Neural crest cell (in vitro differentiated cells): ENCODE data around the gene IRX6. TPM values are rescaled to one million over a fixed set of nuclear protein-coding genes. Genes with fewer than 3 reads are reported as not detected.

ENCODE experiments used
- DNase-seq: peaks from one replicate; pipeline ENCODE4 v3.0.0; 2021; ENCODE audit warnings: low read depth, mixed read lengths, low spot score
- H3K27ac Mint-ChIP-seq: one replicate; pipeline ENCODE4 v1.8.0; 2021; ENCODE audit warnings: mild to moderate bottlenecking, mixed read lengths; ENCODE audit not compliant: unreplicated experiment
- H3K27me3 Mint-ChIP-seq: 2 replicates; pipeline ENCODE4 v1.8.0; 2021; ENCODE audit warnings: low read depth, mild to moderate bottlenecking, mixed read lengths
- H3K36me3 Mint-ChIP-seq: 2 replicates; pipeline ENCODE4 v1.8.0; 2021; ENCODE audit warnings: low read depth, mild to moderate bottlenecking, mixed read lengths
- H3K4me1 Mint-ChIP-seq: 2 replicates; pipeline ENCODE4 v1.8.0; 2021; ENCODE audit warnings: mixed read lengths
- H3K4me3 Mint-ChIP-seq: one replicate; pipeline ENCODE4 v1.8.0; 2021; ENCODE audit warnings: mild to moderate bottlenecking, mixed read lengths
- H3K9me3 Mint-ChIP-seq: 2 replicates; pipeline ENCODE4 v1.8.0; 2021; ENCODE audit warnings: mixed read lengths
- total RNA-seq: library from RNA; stranded (reverse); gene quantifications from 2 replicates; pipeline ENCODE4 v1.2.1, GENCODE V29; 2021
- TF ChIP-seq, protein P1 (sequence below): fragments of 200-600 bp; sonication (generic); conservative IDR thresholded peaks from 2 replicates; pipeline ENCODE4 v1.5.0; 2021; ENCODE audit warnings: antibody characterized with exemption, mild to moderate bottlenecking

Gene IRX6
- total RNA-seq, 1 donor from 2014 or later: 0.14 TPM

DNA sequence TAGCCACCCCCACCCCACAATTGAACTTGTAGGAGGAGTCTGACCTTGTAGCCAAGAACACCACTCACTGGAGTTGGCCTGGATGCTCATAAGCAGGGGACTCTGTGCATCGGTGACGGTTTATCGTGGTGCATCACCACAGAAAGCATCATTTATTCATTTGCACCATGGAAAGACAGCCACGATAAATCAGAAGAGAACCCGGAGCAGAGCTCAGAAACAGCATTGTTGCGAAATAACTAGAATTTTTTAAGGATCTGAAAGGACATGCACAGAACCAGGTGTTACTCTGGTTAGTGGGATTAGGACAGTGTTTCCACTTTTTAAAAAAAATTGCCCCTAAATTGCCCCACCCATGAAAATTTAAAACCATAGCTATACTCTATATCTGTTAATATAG, 44.4 kb upstream of the IRX6 start:
- TF ChIP-seq, protein P1, sequence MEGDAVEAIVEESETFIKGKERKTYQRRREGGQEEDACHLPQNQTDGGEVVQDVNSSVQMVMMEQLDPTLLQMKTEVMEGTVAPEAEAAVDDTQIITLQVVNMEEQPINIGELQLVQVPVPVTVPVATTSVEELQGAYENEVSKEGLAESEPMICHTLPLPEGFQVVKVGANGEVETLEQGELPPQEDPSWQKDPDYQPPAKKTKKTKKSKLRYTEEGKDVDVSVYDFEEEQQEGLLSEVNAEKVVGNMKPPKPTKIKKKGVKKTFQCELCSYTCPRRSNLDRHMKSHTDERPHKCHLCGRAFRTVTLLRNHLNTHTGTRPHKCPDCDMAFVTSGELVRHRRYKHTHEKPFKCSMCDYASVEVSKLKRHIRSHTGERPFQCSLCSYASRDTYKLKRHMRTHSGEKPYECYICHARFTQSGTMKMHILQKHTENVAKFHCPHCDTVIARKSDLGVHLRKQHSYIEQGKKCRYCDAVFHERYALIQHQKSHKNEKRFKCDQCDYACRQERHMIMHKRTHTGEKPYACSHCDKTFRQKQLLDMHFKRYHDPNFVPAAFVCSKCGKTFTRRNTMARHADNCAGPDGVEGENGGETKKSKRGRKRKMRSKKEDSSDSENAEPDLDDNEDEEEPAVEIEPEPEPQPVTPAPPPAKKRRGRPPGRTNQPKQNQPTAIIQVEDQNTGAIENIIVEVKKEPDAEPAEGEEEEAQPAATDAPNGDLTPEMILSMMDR: no peak
- Mint-ChIP-seq H3K27me3 (peaks cover 5% of the 10 kb centered on the region), H3K4me1 (peaks cover 15% of the 10 kb centered on the region), H3K4me3 (no peak overlapping the region), H3K27ac (no peak overlapping the region), H3K36me3 (no peaks in the 10 kb centered on the region), H3K9me3 (peaks cover 4% of the 10 kb centered on the region)
- DNase-seq: no peak

- Mint-ChIP-seq H3K9me3 (peaks cover 4% of the 10 kb centered on the region), H3K27ac (no peak overlapping the region), H3K4me3 (no peak overlapping the region), H3K4me1 (peaks cover 22% of the 10 kb centered on the region), H3K36me3 (no peaks in the 10 kb centered on the region), H3K27me3 (peaks cover 5% of the 10 kb centered on the region)
- no peak for DNase-seq
- TF ChIP-seq, protein P1: no peak
Measured at GRCh38 chr16:55280587-55280986, 43.4 kb upstream of the IRX6 start.

DNA sequence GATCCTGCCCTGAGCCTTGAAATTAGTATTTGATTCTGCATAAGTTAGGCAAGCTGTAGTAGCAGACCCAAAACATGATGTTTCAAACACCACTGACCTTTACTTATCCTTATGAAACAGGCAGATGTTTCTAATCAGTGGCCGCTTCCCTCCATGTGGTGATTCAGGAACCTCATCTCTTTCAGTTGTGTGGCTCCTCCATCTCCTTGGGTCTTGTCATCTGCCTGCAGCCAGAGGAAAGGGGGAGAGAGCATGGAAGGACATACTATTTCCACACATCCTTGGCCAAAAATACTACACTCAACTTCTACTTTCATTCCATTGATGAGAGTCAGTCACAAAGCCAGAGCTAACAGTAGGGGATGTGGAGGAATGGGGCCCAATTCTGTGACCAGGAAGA, 41.6 kb upstream of the IRX6 start:
- TF ChIP-seq, protein P1: no peak
- peaks cover 9% of the 10 kb centered on the region for H3K9me3 Mint-ChIP-seq
- H3K4me3 Mint-ChIP-seq: no peak overlapping the region
- peaks cover 22% of the 10 kb centered on the region for H3K4me1 Mint-ChIP-seq
- H3K27me3 Mint-ChIP-seq: peaks cover 5% of the 10 kb centered on the region
- peaks cover 3% of the 10 kb centered on the region for H3K36me3 Mint-ChIP-seq
- DNase-seq: no peak
- no peak overlapping the region for H3K27ac Mint-ChIP-seq

DNA sequence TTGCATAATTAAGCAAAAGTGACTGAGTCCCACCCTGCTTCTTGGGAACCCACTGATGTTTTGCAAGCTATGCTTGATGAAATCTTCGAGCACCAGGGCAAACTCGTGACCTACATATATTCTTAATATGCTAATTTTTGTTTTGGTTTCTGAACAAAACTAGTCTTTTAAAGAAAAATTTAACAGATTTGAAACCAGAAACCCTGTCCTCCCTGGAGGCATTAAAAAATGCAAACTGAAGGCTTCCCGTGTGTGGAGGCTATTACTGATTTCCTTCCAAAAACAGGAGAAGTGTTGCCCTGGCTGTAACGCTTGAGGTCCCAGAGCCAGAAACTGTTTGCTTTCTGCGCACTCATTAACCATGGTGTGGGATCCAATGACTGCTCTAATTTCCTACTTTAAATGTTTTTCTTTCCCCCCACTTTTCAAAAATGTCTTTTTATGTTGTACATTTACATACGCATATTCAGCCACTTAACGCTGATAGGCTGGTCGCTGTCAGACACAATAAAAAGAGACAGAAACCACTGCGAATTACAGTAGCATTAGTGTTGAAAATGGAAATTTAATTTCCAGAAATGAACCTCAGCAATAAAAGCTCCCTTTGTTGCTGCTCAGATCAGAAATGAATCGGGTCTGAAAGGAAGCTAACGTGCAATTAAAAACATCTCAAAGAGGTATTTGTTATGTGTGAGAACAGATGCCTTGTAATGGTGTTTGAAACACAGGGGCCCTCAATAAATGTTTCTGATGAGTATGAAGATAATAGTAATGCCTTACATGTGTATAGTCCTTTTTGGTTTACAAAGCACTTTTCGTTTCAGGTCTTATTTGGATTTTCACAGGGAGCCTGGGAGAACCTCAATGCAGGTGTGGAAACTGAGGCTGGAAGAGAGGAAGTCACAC, 39.9 kb upstream of the IRX6 start:
- Mint-ChIP-seq H3K4me1 (peaks cover 22% of the 10 kb centered on the region), H3K27me3 (no peaks in the 10 kb centered on the region), H3K4me3 (no peak overlapping the region), H3K36me3 (peaks cover 6% of the 10 kb centered on the region), H3K27ac (peak overlapping the region; percentile 44), H3K9me3 (peaks cover 9% of the 10 kb centered on the region)
- DNase-seq: no peak
- TF ChIP-seq, protein P1: no peak

DNA sequence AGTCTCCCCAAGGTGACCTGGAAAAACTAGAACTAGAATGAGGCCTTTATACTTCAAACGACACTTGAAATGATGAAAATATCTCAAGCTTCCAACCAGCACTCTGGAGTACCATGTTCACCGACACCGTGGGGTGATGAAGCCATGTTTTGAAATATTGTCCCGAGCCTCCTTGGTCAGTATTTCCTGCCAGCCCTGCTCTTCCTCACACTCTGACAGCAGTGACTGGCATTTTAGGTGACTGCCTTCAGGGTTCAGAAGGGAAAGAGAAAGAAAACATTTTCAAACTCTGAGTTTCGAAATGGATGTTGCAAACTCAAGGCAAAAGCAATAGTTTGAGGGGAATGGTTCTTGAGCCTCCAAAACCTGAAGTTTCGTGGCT, 39.3 kb upstream of the IRX6 start:
- no peaks in the 10 kb centered on the region for H3K27me3 Mint-ChIP-seq
- H3K4me1 Mint-ChIP-seq: peaks cover 22% of the 10 kb centered on the region
- no peak overlapping the region for H3K4me3 Mint-ChIP-seq
- no peak for DNase-seq
- peak overlapping the region; percentile 44 for H3K27ac Mint-ChIP-seq
- H3K9me3 Mint-ChIP-seq: peaks cover 9% of the 10 kb centered on the region
- H3K36me3 Mint-ChIP-seq: peaks cover 6% of the 10 kb centered on the region
- TF ChIP-seq, protein P1: no peak
